Mucosa of stomach (tissue), 1 donor: Measurements from ENCODE around the gene WDR87.
"Not testable (repeated sequence)": the region's sequence is repeated elsewhere in the genome, so short reads cannot be mapped to it uniquely, and the experiment has no call there.

Experiments
- H3K27me3 ChIP-seq: one replicate; pipeline ENCODE4 v1.7.0; 2013; ENCODE audit warnings: mild to moderate bottlenecking, low read length; ENCODE audit not compliant: control insufficient read depth, insufficient read depth
- H3K36me3 ChIP-seq: one replicate; pipeline ENCODE4 v1.7.0; 2013; ENCODE audit warnings: low read length; ENCODE audit not compliant: control insufficient read depth, insufficient read depth
- H3K4me1 ChIP-seq: one replicate; pipeline ENCODE4 v1.7.0; 2013; ENCODE audit warnings: mild to moderate bottlenecking, low read length; ENCODE audit not compliant: control insufficient read depth, insufficient read depth
- H3K4me3 ChIP-seq: one replicate; pipeline ENCODE4 v1.7.0; 2013; ENCODE audit warnings: low read length
- H3K9ac ChIP-seq: one replicate; pipeline ENCODE4 v1.7.0; 2013; ENCODE audit warnings: mild to moderate bottlenecking, low read length, moderate library complexity
- H3K9me3 ChIP-seq: one replicate; pipeline ENCODE4 v1.7.0; 2013; ENCODE audit warnings: mild to moderate bottlenecking, low read length, moderate library complexity; ENCODE audit not compliant: control insufficient read depth
- donor health status: Pancreatic carcinoma.

The WDR87 gene

DNA sequence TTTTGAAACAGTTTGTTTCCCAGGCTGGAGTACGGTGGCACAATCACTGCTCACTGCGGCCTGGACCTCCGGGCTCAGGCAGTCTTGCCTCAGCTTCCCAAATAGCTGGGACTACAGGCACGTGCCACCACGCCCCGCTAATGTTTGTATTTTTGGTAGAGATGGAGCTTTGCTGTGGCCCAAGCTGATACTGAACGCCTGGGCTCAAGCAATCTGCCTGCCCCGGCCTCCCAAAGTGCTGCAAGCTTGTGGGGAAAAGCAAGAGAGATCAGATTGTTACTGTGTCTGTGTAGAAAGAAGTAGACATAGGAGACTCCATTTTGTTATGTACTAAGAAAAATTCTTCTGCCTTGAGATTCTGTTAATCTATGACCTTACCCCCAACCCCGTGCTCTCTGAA is 40.5 kb downstream of the WDR87 start:
- not testable (repeated sequence) for H3K9me3 ChIP-seq, H3K4me3 ChIP-seq, H3K27me3 ChIP-seq, H3K36me3 ChIP-seq, H3K9ac ChIP-seq, H3K4me1 ChIP-seq

DNA sequence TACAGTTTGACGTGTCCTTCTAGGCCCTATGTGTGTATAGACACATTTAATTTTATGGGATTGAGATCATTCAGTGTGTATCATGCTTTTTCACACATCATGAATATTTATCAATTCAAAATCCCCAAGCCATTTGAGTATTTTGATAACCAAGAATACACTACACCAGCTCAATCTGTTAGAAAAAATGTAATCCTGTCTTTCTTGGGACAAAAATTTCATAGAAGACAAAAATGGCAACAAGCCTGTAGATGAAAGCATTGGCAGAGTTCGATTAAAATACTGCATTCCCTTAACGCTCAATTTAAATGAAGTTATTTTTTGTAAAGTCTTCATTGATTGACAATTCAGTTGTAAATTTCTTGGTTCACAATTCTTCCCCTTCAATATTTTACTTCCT is 41.9 kb downstream of the WDR87 start:
- Histone ChIP-seq H3K9ac (no peak overlapping the region), H3K9me3 (no peaks in the 10 kb centered on the region), H3K27me3 (no peaks in the 10 kb centered on the region), H3K4me3 (no peak overlapping the region), H3K4me1 (no peaks in the 10 kb centered on the region), H3K36me3 (no peaks in the 10 kb centered on the region)

DNA sequence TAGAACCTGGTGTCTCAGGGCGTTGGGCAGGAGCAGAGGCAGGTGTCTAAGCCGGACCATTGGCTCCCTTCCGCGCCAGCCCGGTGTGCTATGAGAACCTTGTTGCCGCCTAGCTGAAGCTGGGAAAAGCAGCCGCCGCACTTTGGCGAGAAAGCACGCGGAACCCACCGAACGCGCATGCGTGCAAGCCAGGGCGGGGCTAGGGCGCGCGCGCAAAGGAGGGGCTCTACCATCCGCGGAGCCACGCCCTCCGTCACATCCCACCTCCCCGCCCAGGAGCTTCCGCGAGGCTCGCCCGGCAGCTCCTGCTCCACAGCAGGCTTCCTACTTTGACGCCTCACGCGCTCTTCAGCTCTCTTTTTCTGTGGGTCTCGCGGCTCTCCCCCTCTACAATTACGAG is 51.3 kb downstream of the WDR87 start:
- H3K9me3 ChIP-seq = no peaks in the 10 kb centered on the region
- no peaks in the 10 kb centered on the region for H3K4me1 ChIP-seq
- no peak overlapping the region for H3K9ac ChIP-seq
- no peaks in the 10 kb centered on the region for H3K36me3 ChIP-seq
- no peak overlapping the region for H3K4me3 ChIP-seq
- H3K27me3 ChIP-seq = no peaks in the 10 kb centered on the region

DNA sequence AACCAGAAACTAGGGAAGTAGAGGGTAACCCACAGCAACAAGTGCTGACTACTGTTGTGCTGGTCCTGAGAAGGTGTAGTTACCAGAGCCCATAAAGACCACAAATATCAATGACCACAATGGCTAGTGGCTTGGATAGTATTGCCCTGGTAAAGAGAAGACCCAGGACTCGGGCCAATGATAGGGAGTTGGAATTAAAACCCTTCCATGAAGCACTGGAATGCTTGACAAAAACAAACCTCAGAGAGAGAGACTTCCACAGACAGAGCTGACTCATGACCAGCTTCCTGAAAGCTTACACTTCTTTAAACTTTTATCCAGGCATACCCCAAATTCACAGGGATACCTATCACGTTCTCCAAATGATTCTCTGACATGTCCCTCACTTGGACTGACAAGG is 60.5 kb downstream of the WDR87 start:
- Histone ChIP-seq H3K36me3 (no peaks in the 10 kb centered on the region), H3K9ac (no peak overlapping the region), H3K9me3 (no peaks in the 10 kb centered on the region), H3K27me3 (no peaks in the 10 kb centered on the region), H3K4me1 (no peaks in the 10 kb centered on the region), H3K4me3 (no peak overlapping the region)
